ENCODE results near the gene RPS25.
"Not testable (repeated sequence)": the region's sequence is repeated elsewhere in the genome, so short reads cannot be mapped to it uniquely, and the experiment has no call there.

The RPS25 gene

GRCh38 chr11:119023741-119024140 lies 5.6 kb upstream of the RPS25 start:
- ATAC-seq = no peak
- TF ChIP-seq, protein P1, sequence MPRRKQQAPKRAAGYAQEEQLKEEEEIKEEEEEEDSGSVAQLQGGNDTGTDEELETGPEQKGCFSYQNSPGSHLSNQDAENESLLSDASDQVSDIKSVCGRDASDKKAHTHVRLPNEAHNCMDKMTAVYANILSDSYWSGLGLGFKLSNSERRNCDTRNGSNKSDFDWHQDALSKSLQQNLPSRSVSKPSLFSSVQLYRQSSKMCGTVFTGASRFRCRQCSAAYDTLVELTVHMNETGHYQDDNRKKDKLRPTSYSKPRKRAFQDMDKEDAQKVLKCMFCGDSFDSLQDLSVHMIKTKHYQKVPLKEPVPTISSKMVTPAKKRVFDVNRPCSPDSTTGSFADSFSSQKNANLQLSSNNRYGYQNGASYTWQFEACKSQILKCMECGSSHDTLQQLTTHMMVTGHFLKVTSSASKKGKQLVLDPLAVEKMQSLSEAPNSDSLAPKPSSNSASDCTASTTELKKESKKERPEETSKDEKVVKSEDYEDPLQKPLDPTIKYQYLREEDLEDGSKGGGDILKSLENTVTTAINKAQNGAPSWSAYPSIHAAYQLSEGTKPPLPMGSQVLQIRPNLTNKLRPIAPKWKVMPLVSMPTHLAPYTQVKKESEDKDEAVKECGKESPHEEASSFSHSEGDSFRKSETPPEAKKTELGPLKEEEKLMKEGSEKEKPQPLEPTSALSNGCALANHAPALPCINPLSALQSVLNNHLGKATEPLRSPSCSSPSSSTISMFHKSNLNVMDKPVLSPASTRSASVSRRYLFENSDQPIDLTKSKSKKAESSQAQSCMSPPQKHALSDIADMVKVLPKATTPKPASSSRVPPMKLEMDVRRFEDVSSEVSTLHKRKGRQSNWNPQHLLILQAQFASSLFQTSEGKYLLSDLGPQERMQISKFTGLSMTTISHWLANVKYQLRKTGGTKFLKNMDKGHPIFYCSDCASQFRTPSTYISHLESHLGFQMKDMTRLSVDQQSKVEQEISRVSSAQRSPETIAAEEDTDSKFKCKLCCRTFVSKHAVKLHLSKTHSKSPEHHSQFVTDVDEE (CRISPR knock-in tag; IDR thresholded peaks at IDR 0.05) = no peak
- TF ChIP-seq BACH2 (CRISPR knock-in tag; IDR thresholded peaks at IDR 0.05; ENCODE audit: borderline replicate concordance) (no peak), PPARA (CRISPR knock-in tag; IDR thresholded peaks at IDR 0.05; ENCODE audit: borderline replicate concordance) (no peak), CSDC2 (CRISPR knock-in tag; IDR thresholded peaks at IDR 0.05) (no peak), ZNF8 (CRISPR knock-in tag; IDR thresholded peaks at IDR 0.05) (no peak), CSRNP3 (CRISPR knock-in tag; IDR thresholded peaks at IDR 0.05) (no peak), ESRRG (CRISPR knock-in tag; IDR thresholded peaks at IDR 0.05) (no peak), ISL1 (CRISPR knock-in tag; IDR thresholded peaks at IDR 0.05) (no peak), ZNF70 (CRISPR knock-in tag; IDR thresholded peaks at IDR 0.05) (no peak), ARNTL (CRISPR knock-in tag; IDR thresholded peaks at IDR 0.05; ENCODE audit: borderline replicate concordance, low read depth) (no peak), PATZ1 (CRISPR knock-in tag; IDR thresholded peaks at IDR 0.05; ENCODE audit: borderline replicate concordance) (no peak), TOX (CRISPR knock-in tag; IDR thresholded peaks at IDR 0.05; ENCODE audit: borderline replicate concordance) (no peak), SNAI2 (CRISPR knock-in tag; IDR thresholded peaks at IDR 0.05) (no peak), ZNF565 (CRISPR knock-in tag; conservative IDR thresholded peaks at IDR 0.05; ENCODE audit: low read depth) (no peak), RARB (CRISPR knock-in tag; IDR thresholded peaks at IDR 0.05) (no peak), ZFP30 (CRISPR knock-in tag; IDR thresholded peaks at IDR 0.05) (no peak), TCF4 (CRISPR knock-in tag; IDR thresholded peaks at IDR 0.05; ENCODE audit: borderline replicate concordance) (no peak), ZC3H10 (CRISPR knock-in tag; IDR thresholded peaks at IDR 0.05) (no peak), GLIS3 (CRISPR knock-in tag; IDR thresholded peaks at IDR 0.05) (no peak)
- TF ChIP-seq, protein P2, sequence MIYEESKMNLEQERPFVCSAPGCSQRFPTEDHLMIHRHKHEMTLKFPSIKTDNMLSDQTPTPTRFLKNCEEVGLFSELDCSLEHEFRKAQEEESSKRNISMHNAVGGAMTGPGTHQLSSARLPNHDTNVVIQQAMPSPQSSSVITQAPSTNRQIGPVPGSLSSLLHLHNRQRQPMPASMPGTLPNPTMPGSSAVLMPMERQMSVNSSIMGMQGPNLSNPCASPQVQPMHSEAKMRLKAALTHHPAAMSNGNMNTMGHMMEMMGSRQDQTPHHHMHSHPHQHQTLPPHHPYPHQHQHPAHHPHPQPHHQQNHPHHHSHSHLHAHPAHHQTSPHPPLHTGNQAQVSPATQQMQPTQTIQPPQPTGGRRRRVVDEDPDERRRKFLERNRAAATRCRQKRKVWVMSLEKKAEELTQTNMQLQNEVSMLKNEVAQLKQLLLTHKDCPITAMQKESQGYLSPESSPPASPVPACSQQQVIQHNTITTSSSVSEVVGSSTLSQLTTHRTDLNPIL (CRISPR knock-in tag; IDR thresholded peaks at IDR 0.05; ENCODE audit: low read depth) = no peak

DNA sequence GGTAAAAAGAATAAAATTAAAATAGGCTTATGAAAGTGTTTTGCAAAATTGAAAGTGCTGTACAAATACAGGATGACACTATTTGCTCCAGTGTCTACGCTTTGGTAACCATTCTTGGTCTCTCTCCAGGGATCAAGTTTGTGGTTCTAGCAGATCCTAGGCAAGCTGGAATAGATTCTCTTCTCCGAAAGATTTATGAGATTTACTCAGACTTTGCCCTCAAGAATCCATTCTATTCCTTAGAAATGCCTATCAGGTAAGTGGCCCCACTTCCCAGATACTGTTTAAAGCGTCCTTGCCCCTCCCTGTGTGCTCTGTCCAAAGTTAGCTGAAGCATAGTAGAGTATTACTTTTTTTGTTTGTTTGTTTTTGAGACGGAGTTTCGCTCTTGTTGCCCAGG lies 3.5 kb upstream of the RPS25 start:
- ATAC-seq = no peak
- no peak for TF ChIP-seq ZNF70 (CRISPR knock-in tag; IDR thresholded peaks at IDR 0.05)
- TF ChIP-seq OSR1 (CRISPR knock-in tag; IDR thresholded peaks at IDR 0.05) = no peak
- no peak for TF ChIP-seq ARNTL (CRISPR knock-in tag; IDR thresholded peaks at IDR 0.05; ENCODE audit: borderline replicate concordance, low read depth)
- TF ChIP-seq RARB (CRISPR knock-in tag; IDR thresholded peaks at IDR 0.05) = no peak
- TF ChIP-seq SNAI2 (CRISPR knock-in tag; IDR thresholded peaks at IDR 0.05) = no peak

DNA sequence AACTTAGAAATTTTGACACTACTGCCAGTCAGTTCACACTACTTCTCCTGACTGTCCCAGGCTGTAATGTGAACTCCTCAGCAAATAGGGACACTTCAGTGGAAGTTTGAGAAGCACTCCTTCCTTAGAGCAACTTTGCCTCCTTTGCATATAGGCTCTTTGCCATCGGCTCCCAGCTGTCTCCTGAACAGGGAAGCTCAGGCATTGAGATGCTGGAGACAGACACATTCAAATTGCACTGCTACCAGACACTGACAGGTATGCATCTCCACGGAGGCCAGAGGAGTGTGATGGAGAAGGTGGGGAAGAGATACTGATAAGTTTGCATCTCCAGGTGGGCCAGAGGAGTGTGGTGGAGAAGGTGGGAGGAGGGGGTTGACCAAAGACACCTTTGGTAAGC lies 1.9 kb upstream of the RPS25 start:
- no peak for ATAC-seq
- no peak for TF ChIP-seq TCF4 (CRISPR knock-in tag; IDR thresholded peaks at IDR 0.05; ENCODE audit: borderline replicate concordance)
- no peak for TF ChIP-seq TOX (CRISPR knock-in tag; IDR thresholded peaks at IDR 0.05; ENCODE audit: borderline replicate concordance)
- TF ChIP-seq ZNF565 (CRISPR knock-in tag; conservative IDR thresholded peaks at IDR 0.05; ENCODE audit: low read depth) = no peak
- TF ChIP-seq OSR1 (CRISPR knock-in tag; IDR thresholded peaks at IDR 0.05) = no peak
- TF ChIP-seq ZFP30 (CRISPR knock-in tag; IDR thresholded peaks at IDR 0.05) = no peak
- no peak for TF ChIP-seq RARB (CRISPR knock-in tag; IDR thresholded peaks at IDR 0.05)
- no peak for TF ChIP-seq CSRNP3 (CRISPR knock-in tag; IDR thresholded peaks at IDR 0.05)
- no peak for TF ChIP-seq ESRRG (CRISPR knock-in tag; IDR thresholded peaks at IDR 0.05)
- TF ChIP-seq PPARA (CRISPR knock-in tag; IDR thresholded peaks at IDR 0.05; ENCODE audit: borderline replicate concordance) = no peak
- no peak for TF ChIP-seq POU6F1 (CRISPR knock-in tag; IDR thresholded peaks at IDR 0.05; ENCODE audit: borderline replicate concordance, low read depth)
- TF ChIP-seq ZNF8 (CRISPR knock-in tag; IDR thresholded peaks at IDR 0.05) = no peak
- TF ChIP-seq SNAI2 (CRISPR knock-in tag; IDR thresholded peaks at IDR 0.05) = no peak
- TF ChIP-seq PATZ1 (CRISPR knock-in tag; IDR thresholded peaks at IDR 0.05; ENCODE audit: borderline replicate concordance) = no peak
- TF ChIP-seq ZNF70 (CRISPR knock-in tag; IDR thresholded peaks at IDR 0.05) = no peak
- TF ChIP-seq GLIS3 (CRISPR knock-in tag; IDR thresholded peaks at IDR 0.05) = no peak

DNA sequence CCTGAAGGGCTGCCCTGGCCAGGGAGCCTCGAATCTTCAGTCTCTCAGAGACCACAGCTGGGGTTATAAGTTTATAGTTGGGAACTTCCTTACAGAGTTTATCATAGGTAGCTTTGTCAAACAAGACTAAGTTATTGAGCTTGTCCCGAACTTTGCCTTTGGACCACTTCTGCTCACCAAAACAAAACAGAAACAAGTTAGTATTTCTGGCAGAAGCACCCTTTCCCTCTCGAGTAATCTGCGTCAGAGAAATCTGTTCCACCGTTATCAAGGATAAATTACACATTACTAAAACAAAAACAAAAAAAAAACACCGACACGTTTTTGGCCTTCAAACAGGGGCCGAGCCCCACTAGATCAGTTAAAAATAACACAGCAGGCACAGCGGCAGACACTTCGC lies 766 bp downstream of the RPS25 start:
- not testable (repeated sequence) for ATAC-seq

Data from SK-N-SH treated with all-trans-retinoic acid at 6 μM for 48 hours (cell line).